Measurements from ENCODE around the gene PARD6G. TPM values are rescaled to one million over a fixed set of nuclear protein-coding genes. Genes with fewer than 3 reads are reported as not detected.

PARD6G gene
- total RNA-seq, 1 experiment from 2014 or later = 5.4 TPM

DNA sequence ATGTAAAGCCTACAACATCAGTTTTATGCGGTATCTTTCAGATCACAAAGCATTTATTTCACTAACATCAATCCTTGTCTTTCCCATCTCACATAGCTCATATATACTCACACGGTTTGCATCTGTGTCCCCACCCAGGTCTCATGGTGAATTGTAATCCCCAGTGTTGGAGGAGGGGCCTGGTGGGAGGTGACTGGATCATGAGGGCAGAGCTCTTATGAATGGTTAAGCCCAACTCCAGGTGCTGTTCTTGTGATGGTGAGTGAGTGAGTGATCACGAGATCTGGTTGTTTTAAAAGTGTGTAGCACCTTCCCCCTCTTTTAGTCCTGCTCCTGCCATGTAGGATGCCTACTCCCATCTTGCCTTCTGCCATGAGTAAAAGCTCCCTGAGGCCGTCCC, 42.0 kb downstream of the PARD6G start:
- Histone ChIP-seq H3K4me1 (ENCODE audit: insufficient read depth, low read length) (peaks cover 3% of the 10 kb centered on the region; the same call in 1 of the 2 replicates), H3K9me3 (ENCODE audit: low read length) (no peaks in the 10 kb centered on the region), H3K9me2 (replicated peaks; ENCODE audit: low read length) (no peaks in the 10 kb centered on the region), H2AFZ (ENCODE audit: low read length) (no peak overlapping the region), H3F3A (ENCODE audit: low read length, unreplicated experiment) (no peaks in the 10 kb centered on the region), H3K4me3 (ENCODE audit: low read length) (no peak overlapping the region), H3K79me2 (ENCODE audit: low read length) (no peaks in the 10 kb centered on the region), H3K9ac (ENCODE audit: low read length) (no peak overlapping the region), H3K36me3 (ENCODE audit: low read depth, low read length) (no peaks in the 10 kb centered on the region), H3K27me3 (ENCODE audit: low read length) (no peaks in the 10 kb centered on the region), H3K4me2 (ENCODE audit: low read length) (no peak overlapping the region), H3K27ac (ENCODE audit: low read length) (no peak overlapping the region), H4K20me1 (ENCODE audit: low read length) (no peaks in the 10 kb centered on the region)
- TF ChIP-seq, protein P1, sequence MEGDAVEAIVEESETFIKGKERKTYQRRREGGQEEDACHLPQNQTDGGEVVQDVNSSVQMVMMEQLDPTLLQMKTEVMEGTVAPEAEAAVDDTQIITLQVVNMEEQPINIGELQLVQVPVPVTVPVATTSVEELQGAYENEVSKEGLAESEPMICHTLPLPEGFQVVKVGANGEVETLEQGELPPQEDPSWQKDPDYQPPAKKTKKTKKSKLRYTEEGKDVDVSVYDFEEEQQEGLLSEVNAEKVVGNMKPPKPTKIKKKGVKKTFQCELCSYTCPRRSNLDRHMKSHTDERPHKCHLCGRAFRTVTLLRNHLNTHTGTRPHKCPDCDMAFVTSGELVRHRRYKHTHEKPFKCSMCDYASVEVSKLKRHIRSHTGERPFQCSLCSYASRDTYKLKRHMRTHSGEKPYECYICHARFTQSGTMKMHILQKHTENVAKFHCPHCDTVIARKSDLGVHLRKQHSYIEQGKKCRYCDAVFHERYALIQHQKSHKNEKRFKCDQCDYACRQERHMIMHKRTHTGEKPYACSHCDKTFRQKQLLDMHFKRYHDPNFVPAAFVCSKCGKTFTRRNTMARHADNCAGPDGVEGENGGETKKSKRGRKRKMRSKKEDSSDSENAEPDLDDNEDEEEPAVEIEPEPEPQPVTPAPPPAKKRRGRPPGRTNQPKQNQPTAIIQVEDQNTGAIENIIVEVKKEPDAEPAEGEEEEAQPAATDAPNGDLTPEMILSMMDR (conservative IDR thresholded peaks at IDR 0.05; ENCODE audit: low read depth, low read length) = no peak
- TF ChIP-seq EZH2 (IDR thresholded peaks at IDR 0.05; ENCODE audit: low read length, unreplicated experiment) = no peak
- ChIA-PET CTCF (no interaction called here), POLR2A (ENCODE audit: unreplicated experiment) (no interaction called here)
- ATAC-seq (no peak), DNase-seq (no peak)
- intact Hi-C loops (cut with micrococcal nuclease) = no loop called here
- BruUV-seq (replicated peaks) = no TSS peak

DNA sequence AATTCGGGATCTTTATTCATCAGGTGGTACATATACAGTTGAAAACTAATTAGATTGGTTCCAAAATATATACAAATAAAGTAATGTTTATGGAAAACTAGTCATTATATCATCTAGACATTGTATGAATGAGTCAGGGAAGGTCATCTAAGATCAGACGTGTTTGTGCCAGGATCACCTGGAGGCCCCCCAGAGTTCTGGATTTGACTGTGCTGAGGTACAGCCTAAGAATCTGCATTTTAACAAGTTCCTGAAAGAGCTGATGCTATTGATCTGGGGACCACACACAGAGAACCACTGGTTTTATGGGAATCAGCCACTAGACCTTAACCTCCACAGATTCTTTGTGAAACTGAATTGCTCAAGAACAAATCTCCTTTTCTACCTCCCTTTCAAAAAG, 43.2 kb downstream of the PARD6G start:
- H4K20me1 ChIP-seq (ENCODE audit: low read length) = no peaks in the 10 kb centered on the region
- no TSS peak for BruUV-seq (replicated peaks)
- H3K27me3 ChIP-seq (ENCODE audit: low read length) = no peaks in the 10 kb centered on the region
- H3K36me3 ChIP-seq (ENCODE audit: low read depth, low read length) = no peaks in the 10 kb centered on the region
- no peak overlapping the region for H3K4me3 ChIP-seq (ENCODE audit: low read length)
- H3F3A ChIP-seq (ENCODE audit: low read length, unreplicated experiment) = no peaks in the 10 kb centered on the region
- no peak overlapping the region for H3K4me2 ChIP-seq (ENCODE audit: low read length)
- H2AFZ ChIP-seq (ENCODE audit: low read length) = no peak overlapping the region
- TF ChIP-seq EZH2 (IDR thresholded peaks at IDR 0.05; ENCODE audit: low read length, unreplicated experiment) = no peak
- no peaks in the 10 kb centered on the region for H3K79me2 ChIP-seq (ENCODE audit: low read length)
- ATAC-seq (no peak), DNase-seq (no peak)
- no peaks in the 10 kb centered on the region for H3K9me3 ChIP-seq (ENCODE audit: low read length)
- H3K27ac ChIP-seq (ENCODE audit: low read length) = no peak overlapping the region
- H3K9me2 ChIP-seq (replicated peaks; ENCODE audit: low read length) = no peaks in the 10 kb centered on the region
- intact Hi-C loops (cut with micrococcal nuclease) = no loop called here
- ChIA-PET CTCF (no interaction called here), POLR2A (ENCODE audit: unreplicated experiment) (no interaction called here)
- no peak overlapping the region for H3K9ac ChIP-seq (ENCODE audit: low read length)
- no peaks in the 10 kb centered on the region for H3K4me1 ChIP-seq (ENCODE audit: insufficient read depth, low read length)

DNA sequence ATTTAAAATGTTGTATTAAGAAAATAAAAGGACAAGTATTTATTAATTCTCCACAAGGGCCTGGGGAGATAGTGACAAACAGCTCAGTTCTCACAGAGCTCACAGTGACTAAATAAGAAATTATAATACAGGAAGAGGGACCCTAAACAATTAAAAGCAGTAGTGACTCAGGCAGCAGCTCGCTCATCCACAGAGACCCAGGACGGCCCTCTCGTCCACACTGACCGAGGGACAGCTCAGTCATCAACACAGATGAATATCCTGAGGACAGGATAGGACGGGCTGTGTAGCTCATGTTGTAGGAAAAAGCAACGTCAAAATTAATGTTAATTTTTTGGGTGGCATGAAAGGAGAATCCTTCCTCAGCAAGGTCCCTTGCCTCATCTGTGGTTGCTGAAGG, 44.1 kb downstream of the PARD6G start:
- CTCF ChIA-PET = no interaction called here
- BruUV-seq (replicated peaks) = no TSS peak

More for the DNA sequence above, 44.1 kb downstream of the PARD6G start:
- POLR2A ChIA-PET (ENCODE audit: unreplicated experiment) = no interaction called here
- Histone ChIP-seq H3K79me2 (ENCODE audit: low read length) (no peaks in the 10 kb centered on the region), H3K9ac (ENCODE audit: low read length) (no peak overlapping the region), H3K27me3 (ENCODE audit: low read length) (no peaks in the 10 kb centered on the region), H3K36me3 (ENCODE audit: low read depth, low read length) (no peaks in the 10 kb centered on the region), H4K20me1 (ENCODE audit: low read length) (no peaks in the 10 kb centered on the region), H3K9me2 (replicated peaks; ENCODE audit: low read length) (no peaks in the 10 kb centered on the region), H3K9me3 (ENCODE audit: low read length) (no peaks in the 10 kb centered on the region), H3K4me3 (ENCODE audit: low read length) (no peak overlapping the region), H3K27ac (ENCODE audit: low read length) (no peak overlapping the region), H2AFZ (ENCODE audit: low read length) (no peak overlapping the region), H3K4me2 (ENCODE audit: low read length) (no peak overlapping the region), H3K4me1 (ENCODE audit: insufficient read depth, low read length) (no peaks in the 10 kb centered on the region), H3F3A (ENCODE audit: low read length, unreplicated experiment) (no peaks in the 10 kb centered on the region)
- intact Hi-C loops (cut with micrococcal nuclease) = no loop called here
- ATAC-seq (peak; percentile 20; the same call in 1 of the 2 replicates), DNase-seq (no peak)
- TF ChIP-seq, protein P1 (conservative IDR thresholded peaks at IDR 0.05; ENCODE audit: low read depth, low read length) = no peak
- TF ChIP-seq EZH2phosphoT487 (IDR thresholded peaks at IDR 0.05; ENCODE audit: borderline replicate concordance, low read length) = no peak
- no peak for TF ChIP-seq EZH2 (IDR thresholded peaks at IDR 0.05; ENCODE audit: low read length, unreplicated experiment)

All from PC-3 (cell line).